ENCODE measurements around the gene PTMS. TPM values are rescaled to one million over a fixed set of nuclear protein-coding genes. Genes with fewer than 3 reads are reported as not detected.

PTMS gene
- total and polyA plus RNA-seq, 10 of the 15 experiments (the other 5 are each of a cell fraction or from before 2014, with no cell fraction given), result 2.1 to 127 (median 29.8) TPM

GRCh38 chr12:6748761-6749160, 17.4 kb upstream of the PTMS start (continued):
- TF ChIP-seq ZBTB40 (IDR thresholded peaks at IDR 0.05; ENCODE audit: borderline replicate concordance), result no peak
- TF ChIP-seq TBL1XR1 (IDR thresholded peaks at IDR 0.05; ENCODE audit: low read depth, low read length), result no peak
- no peak for TF ChIP-seq POLR2A (IDR thresholded peaks at IDR 0.05; ENCODE audit: low read depth, low read length)
- TF ChIP-seq ZBED1 (IDR thresholded peaks at IDR 0.05; ENCODE audit: borderline replicate concordance), result no peak
- no peak for TF ChIP-seq POLR2AphosphoS5 (IDR thresholded peaks at IDR 0.05; ENCODE audit: low read length)
- no peak for TF ChIP-seq SMAD5 (IDR thresholded peaks at IDR 0.05; ENCODE audit: low read depth)
- TF ChIP-seq NR2C2 (IDR thresholded peaks at IDR 0.05; ENCODE audit: borderline replicate concordance, control insufficient read depth, insufficient read length, low read depth), result no peak

GRCh38 chr12:6750506-6750905, 15.7 kb upstream of the PTMS start:
- FAIRE-seq (no peak), ATAC-seq (no peak), DNase-seq (ENCODE audit: low read depth, low spot score) (no peak)
- no peak overlapping the region for H3K4me3 ChIP-seq
- POLR2A ChIA-PET, result no interaction called here
- SMC1A ChIA-PET (ENCODE audit: uncharacterized antibody, unreplicated experiment), result no interaction called here
- peaks cover 6 to 14% of the 10 kb centered on the region in 2 experiments; a peak in 3 of 4 replicates for H3K36me3 ChIP-seq (ENCODE audit: control insufficient read depth in 2 of 2, insufficient read depth in 2 of 2, low read length in 1 of 2)
- intact Hi-C loops (cut with micrococcal nuclease; ENCODE audit: unreplicated experiment) (no loop called here), in situ Hi-C loops (cut with MboI) (loop anchor here (5.0 kb wide), 1 partner anchor 77 kb away; the partner anchor contains the start of gene P3H3)
- H3K4me2 ChIP-seq (ENCODE audit: control insufficient read depth, insufficient read depth), result no peak overlapping the region
- H3K79me2 ChIP-seq (ENCODE audit: control insufficient read depth, insufficient read depth, low read length), result peaks cover 18% of the 10 kb centered on the region
- no peaks in the 10 kb centered on the region for H3K27me3 ChIP-seq (replicated peaks in 1 of 2; ENCODE audit: control insufficient read depth in 2 of 2, insufficient read depth in 2 of 2, low read length in 1 of 2)
- 98% methylated on average over 4 of the region's 4 CpGs for WGBS (ENCODE audit: insufficient coverage, insufficient replicate concordance, low lambda C conversion rate, missing lambda C conversion rate)
- H3K27ac ChIP-seq (ENCODE audit: control insufficient read depth, insufficient read depth), result no peak overlapping the region; the same call in 1 of the 2 replicates
- CTCF ChIA-PET, result no interaction called here
- no peak for TF ChIP-seq CHD2 (IDR thresholded peaks at IDR 0.05; ENCODE audit: borderline replicate concordance, low read depth, low read length)
- TF ChIP-seq ZSCAN29 (IDR thresholded peaks at IDR 0.05), result no peak
- no peak for TF ChIP-seq SMC3 (IDR thresholded peaks at IDR 0.05; ENCODE audit: borderline replicate concordance, low read length)
- TF ChIP-seq SMAD5 (IDR thresholded peaks at IDR 0.05; ENCODE audit: low read depth), result no peak
- no peak for TF ChIP-seq GATAD2B (conservative IDR thresholded peaks at IDR 0.05; ENCODE audit: low read depth)
- TF ChIP-seq GABPA (IDR thresholded peaks at IDR 0.05; ENCODE audit: low read depth), result no peak
- no peak for TF ChIP-seq CEBPB (IDR thresholded peaks at IDR 0.05; ENCODE audit: borderline replicate concordance in 1 of 2, low read depth in 2 of 2, low read length in 2 of 2)
- H4K20me1 ChIP-seq (ENCODE audit: control insufficient read depth, insufficient read depth), result no peaks in the 10 kb centered on the region
- no TSS peak for BruUV-seq (replicated peaks)
- peaks cover 20% of the 10 kb centered on the region for H3K4me1 ChIP-seq (ENCODE audit: control insufficient read depth, insufficient read depth, low read length)
- H2AFZ ChIP-seq (ENCODE audit: control insufficient read depth, low read depth, low read length), result no peak overlapping the region
- no peak overlapping the region for H3K9ac ChIP-seq (ENCODE audit: control insufficient read depth, insufficient read depth, low read length)
- RAD21 ChIA-PET (ENCODE audit: unreplicated experiment), result no interaction called here
- no peaks in the 10 kb centered on the region for H3K9me3 ChIP-seq (replicated peaks; ENCODE audit: control insufficient read depth, insufficient read depth, low read length)
